ENCODE results near the gene LIF.
"Not testable (repeated sequence)": the region's sequence is repeated elsewhere in the genome, so short reads cannot be mapped to it uniquely, and the experiment has no call there.

The LIF gene

DNA sequence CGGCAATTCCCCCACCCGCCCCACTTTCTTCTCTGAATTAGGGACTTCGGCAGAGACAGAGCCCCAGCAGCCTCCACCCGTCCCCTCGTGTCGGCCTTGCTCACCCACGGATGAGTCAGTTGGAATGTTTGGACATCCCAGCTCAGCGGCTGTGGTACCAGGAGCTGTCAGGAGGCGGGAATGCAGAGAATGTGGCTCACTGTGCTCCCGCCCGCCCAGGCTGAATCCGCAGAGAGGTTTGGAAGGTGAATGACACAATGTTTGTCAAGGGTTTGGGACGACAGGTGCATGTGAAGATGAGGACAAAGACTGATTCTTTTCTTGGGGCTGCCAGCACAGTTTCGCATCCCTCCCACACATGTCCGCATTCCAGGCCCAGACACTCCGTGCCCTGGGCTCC is 39.6 kb downstream of the LIF start:
- no peak for DNase-seq (ENCODE audit: low spot score)

GRCh38 chr22:30205281-30206115 is 41.1 kb downstream of the LIF start:
- no peak for DNase-seq (ENCODE audit: low spot score)

DNA sequence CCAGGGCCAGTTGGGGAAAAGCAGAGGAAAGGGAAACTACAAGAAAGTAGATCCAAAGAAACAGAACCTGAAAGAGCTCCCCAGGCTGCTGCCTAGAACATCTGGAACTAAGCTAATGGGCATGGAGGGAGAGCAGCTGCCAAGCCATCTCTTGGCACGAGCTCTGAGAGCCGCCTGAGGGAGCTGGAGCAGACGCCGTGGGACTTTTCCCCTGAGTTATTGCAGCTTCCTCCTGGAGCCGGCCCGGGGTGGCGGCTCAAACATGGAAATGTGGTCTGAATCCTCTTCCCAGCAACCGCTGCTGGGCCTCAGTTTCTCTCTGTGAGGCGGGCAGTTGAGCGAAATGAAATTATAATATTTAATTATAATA is 41.8 kb downstream of the LIF start:
- DNase-seq (ENCODE audit: low spot score), result no peak

DNA sequence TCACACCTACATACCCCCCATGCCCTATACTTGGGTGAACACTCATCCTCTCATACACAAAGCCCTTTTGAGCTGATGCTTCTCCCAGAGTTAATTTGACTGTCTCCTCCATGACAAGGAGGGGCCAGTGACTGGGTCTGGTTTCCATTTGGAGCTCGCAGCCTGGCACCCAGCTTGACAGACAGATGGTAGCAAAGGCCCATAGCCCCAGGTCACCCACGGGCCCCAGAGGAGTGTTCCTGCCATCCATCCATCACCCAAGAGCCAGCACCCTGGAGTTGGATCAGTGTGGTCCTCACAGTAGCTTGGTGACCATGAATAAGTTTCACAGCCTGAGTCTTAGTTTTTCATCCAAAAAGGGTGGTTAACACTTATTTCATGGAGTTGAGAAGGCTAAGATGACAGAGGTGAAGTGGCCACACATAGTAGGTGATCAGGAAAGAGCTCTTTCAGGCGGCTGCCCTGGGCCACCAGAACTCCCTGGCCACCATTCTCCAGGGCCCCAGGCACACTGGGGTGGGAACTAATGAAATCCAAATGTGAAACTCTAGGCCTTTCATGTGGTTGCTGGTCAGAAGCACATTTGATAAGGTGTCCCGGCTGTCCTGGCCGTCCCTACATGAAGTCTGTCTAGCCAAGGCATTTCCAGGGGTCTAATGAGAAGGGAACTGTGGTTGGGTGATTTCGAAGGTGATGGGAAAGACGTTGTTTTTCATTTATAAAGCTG is 42.4 kb downstream of the LIF start:
- no peak for DNase-seq (ENCODE audit: low spot score)

DNA sequence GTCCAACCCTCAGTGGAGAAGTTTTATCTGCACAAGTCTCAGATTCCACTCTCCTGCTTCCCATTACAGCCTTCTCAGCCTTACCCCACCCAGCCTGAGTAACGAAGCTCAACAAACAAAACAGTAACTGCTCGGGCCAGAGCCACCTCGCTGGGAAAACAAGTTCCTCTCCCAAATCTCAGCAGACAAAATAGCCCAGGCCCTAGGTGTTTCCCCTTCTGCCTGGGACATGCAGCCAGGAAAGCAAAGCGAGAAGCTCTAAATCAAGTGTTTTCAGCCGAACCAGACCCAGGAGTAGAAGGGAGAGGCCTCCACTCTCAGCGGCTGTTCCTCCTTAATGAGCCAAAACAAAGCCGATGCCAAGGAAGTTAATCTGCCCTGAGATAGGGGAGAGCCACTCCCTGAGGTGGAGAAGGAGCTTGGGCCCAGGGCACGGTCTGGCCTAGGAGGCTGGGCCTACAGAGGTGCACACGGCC is 44.0 kb downstream of the LIF start:
- DNase-seq (ENCODE audit: low spot score), result no peak

DNA sequence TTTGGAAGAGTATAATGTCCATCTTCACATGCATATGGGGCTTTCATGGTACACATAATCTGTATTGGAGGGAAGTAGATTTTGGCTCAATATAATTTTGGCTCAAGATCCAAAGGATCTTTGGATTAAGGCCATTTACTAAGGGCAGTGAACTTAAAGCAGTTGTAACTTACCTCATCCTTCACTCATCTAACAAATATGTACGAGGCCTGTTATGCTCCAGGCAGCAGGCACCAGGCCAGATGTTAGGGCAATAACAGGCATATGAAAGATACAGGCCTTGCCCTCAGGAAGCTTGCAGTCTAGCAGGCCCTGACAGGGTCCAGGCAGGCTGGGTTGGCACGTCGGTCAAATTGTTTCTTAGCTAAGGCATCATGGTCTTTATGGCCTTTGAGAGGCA is 44.6 kb downstream of the LIF start:
- no peak for DNase-seq (ENCODE audit: low spot score)

DNA sequence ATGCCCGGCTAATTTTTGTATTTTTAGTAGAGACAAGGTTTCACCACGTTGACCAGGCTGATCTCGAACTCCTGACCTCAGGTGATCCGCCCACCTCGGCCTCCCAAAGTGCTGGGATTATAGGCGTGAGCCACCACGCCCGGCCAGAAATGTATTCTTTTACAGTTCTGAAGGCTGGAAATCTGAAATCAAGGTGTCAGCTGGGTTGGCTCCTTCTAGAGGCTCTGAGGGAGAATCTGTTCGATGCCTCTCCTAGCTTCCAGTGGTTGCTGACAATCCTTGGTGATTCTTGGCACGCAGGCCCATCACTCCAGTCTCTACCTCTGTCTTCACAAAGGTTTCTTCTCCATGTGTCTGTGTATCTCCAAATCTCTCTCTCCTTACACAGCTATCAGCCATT is 45.7 kb downstream of the LIF start:
- DNase-seq (ENCODE audit: low spot score), result not testable (repeated sequence)

DNA sequence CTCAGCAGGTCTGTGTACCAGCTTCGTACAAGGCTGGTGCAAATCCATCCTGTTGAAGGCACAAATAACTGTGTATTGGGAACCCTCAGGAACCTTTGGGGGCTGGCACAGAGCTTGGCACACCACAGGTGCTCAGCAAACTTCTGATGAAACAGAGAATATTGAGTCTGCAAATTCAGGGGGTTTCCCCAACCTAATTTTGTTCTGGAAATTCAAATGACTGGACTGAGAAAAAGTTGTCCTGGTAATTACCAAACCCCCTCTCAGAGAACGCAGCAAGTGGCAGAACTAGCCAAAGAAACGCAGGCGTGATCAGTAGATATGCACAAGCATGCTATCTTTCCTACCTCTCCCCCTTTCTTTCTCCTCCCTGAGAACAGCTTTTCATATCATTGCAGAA is 47.6 kb downstream of the LIF start:
- no peak for DNase-seq (ENCODE audit: low spot score)

DNA sequence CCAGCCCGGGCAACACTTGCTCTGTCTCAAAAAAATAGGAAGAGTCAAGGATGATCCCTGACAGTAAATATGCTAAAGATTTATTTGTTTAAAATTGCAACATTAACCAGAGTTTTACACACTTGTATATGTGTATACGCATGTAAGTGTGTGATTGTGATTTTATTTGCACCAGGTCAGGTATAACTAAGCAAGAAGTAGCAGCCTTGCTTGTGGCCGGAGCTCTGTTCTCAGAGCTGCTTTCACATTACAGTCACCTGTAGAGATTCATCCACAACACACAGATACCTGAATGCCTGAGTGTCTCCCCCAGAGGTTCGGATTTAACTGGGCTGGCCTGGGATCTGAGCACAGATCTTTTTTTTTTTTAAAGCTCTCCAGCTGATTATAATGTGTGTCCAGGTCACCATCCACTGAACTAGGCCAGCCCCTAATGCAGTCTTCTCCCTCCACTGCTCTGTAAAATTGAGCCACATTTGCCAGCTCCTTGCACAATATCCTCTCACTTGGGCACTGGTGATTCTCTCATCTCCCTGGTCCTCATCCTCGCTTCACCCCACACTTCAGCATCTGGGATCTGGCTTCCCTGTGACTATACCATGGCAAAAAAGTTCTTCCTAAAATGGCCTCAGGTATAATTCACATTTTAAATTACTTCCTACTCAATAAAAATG is 48.3 kb downstream of the LIF start:
- DNase-seq (ENCODE audit: low spot score), result no peak

DNA sequence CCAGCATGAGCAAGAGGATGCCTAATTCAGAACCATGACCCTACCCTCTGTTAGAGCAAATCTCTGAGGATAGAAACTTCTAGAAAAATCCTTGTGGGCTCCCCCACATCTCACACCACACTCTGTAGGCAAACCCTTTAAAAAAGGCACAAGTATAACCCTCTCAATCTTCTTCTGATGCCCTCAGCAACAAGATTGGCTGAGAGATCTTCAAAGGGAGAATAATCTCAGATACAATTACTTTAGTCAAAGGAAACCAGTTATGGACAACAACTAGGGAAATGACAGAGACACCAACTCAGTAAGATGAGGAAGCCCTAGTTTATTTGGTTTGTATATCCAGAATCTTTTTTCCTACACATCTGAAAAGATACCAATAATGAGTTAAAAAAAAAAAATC is 49.2 kb downstream of the LIF start:
- DNase-seq (ENCODE audit: low spot score), result no peak

DNA sequence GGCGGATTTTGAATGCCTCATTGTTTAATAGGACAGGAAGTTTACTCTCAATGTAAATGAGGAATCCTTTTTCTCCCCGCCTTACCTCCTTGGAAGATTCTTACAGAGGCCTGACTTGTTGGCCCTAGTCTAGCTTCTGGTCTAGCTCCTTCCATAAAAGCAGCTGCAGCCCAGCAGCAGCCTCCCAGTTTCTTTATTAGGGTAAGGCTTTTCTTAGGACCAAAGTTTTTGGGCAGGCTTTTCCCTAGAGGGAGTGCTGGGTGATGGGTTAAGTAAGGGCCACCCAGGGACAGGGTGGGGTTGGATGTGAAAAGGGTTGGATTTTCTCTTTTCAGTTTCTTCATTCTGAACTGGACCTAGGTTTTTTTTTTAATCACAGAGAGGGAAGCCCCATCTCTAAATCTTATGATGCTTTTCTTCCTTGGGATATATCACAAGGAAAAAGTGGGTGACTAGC is 49.7 kb downstream of the LIF start:
- no peak for DNase-seq (ENCODE audit: low spot score)

GRCh38 chr22:30196141-30196879 is 50.2 kb downstream of the LIF start:
- no peak for DNase-seq (ENCODE audit: low spot score)

DNA sequence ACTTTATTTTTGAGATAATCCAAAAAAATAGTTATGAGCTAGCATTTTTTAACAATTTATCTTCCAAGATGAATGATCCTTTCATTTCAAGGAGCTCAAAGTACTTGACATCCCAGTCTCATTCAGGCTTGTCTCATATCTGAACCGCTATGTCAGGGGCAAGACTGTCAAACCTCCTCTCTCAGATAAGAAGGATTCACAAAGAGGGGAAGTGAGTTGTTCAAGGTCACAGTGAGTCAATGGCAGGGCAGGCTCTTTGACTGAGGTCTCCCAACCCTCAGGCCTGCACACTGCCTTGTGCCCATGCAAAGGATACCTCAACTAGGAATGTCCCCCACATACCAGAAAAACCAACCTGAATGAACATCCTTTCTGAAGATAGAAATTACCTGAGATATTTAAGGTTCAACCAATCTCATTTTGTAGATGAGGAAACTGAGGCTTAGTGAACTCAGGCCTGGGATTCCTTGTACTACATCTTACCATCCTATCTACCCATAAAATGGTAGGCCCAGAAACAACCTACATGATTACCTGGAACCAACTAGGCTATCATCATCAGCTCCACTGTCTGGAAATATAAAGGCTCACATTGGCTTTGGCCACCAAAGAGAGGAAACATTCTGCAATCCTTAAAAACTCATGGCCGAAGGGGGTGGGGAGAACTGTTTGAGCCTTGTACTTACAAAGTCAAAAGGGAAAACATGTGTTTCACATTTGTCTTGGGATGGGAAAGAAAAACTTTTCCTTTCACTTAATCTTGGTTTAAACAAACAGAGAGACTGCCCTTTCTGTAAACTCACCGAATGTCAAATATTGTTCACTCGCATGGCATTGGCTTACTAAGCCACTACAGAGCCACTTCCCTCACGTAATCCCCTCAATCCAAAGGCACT is 51.1 kb downstream of the LIF start:
- DNase-seq (ENCODE audit: low spot score), result no peak

DNA sequence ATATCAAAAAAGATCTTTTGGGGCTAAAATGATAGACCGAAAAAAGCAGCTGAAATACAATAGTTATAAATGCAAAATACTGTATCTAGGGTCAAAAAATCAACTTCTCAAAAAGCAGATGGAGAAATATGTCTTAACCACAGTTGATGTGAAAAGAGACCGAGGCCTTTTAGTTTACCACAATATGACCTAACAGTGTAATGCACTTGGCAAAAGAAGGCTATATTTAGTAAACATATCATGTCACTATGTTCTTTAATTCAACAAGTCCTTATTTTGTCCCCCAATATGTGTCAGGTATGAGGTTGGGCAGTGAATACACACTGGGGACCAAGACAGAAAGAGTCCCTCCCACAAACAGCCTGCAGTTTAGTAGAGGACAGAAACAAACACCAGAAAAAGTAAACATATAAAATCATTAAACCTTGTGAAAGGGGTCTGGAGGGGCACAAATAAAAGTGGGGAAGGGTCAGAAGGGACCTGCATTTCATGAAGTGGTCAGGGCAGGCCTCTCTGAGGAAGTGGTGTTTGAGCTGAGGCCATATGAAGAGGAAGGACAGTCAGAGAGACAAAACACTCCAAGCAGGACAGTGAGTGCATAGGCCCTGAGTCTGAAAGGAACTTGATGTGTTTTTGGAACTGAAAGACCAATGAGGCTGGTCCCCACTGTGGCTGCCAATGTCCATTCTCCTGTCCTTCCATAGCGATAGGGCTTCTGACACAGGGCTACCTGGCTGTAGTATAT is 53.4 kb downstream of the LIF start:
- no peak for DNase-seq (ENCODE audit: low spot score)

- DNase-seq (ENCODE audit: low spot score), result no peak
These were observed 54.1 kb downstream of the LIF start for GRCh38 chr22:30192427-30192826.

DNA sequence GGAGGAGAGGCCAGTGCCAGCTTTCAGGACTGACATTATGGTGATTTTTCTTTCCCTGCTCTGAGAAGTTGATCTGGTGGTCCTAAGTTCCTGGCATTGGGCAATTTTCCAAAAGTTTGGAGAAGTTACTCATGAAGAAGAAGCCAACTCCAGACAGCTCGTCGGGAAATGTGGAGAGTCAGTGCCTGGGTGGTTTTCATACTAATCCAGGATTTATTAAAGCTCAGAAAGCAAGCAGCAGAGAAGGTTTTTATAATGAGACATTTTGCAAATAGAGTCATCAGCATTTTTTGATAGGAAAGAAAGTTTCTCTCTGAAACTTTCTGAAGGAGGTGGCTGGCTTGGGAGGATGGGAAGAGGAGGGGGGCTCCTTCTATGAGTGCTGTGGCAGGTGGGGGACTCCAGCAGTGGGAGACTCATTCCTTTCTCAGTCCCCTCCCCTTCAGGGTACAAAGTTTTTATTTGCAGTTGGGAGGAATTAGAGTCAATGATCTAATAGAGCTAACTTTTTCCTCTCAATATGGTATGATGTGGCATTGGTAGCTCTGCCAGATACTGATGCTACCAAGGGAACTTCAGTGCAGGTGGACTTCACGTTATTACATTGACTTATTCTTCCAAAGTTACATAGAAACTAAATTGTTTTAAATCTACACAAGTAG is 55.4 kb downstream of the LIF start:
- no peak for DNase-seq (ENCODE audit: low spot score)

GRCh38 chr22:30190574-30190973 is 56.0 kb downstream of the LIF start:
- DNase-seq (ENCODE audit: low spot score), result no peak

Measured in hematopoietic multipotent progenitor cell treated with erythropoietin and hydrocortisone succinate and interleukin-3 and kit ligand, for 15 days (in vitro differentiated cells).